Left renal pelvis (tissue), 4 donors: Measurements from ENCODE around the gene LRRC56. TPM values are rescaled to one million over a fixed set of nuclear protein-coding genes. Genes with fewer than 3 reads are reported as not detected.
A peak's percentile ranks its signal among the peaks of the same experiment; 100 is the strongest.

ENCODE experiments used
- DNase-seq, 4 donors: peaks; one replicate each; pipeline ENCODE4 v3.0.0-alpha.2; 2013; ENCODE audit warnings: low read depth in 4 of 4, low spot score in 3 of 4
- polyA plus RNA-seq, 4 donors: library from polyadenylated mRNA; unstranded; fragments of 120-200 nt; gene quantifications; one replicate each; pipeline ENCODE4 v1.2.1, GENCODE V29; 2013; ENCODE audit not compliant: insufficient read length in 4 of 4

The LRRC56 gene
- polyA plus RNA-seq, 4 donors, result 1.4 to 6.6 (median 3.2) TPM

- peak in 1 of 4 donors; percentile 45 for DNase-seq
Observed at GRCh38 chr11:518463-519202, 18.7 kb upstream of the LRRC56 start.

- DNase-seq, result no peak
Observed at GRCh38 chr11:520428-521176, 16.7 kb upstream of the LRRC56 start.

- DNase-seq, result no peak
Observed at GRCh38 chr11:521177-521688, 16.1 kb upstream of the LRRC56 start.

- DNase-seq, result no peak
Observed at GRCh38 chr11:526192-526591, 11.1 kb upstream of the LRRC56 start.

GRCh38 chr11:528166-528814 lies 9.0 kb upstream of the LRRC56 start:
- DNase-seq, result no peak

GRCh38 chr11:528815-529727 lies 8.3 kb upstream of the LRRC56 start:
- no peak for DNase-seq

- DNase-seq, result no peak
Observed at GRCh38 chr11:529728-530411, 7.5 kb upstream of the LRRC56 start.

- no peak for DNase-seq
Observed at GRCh38 chr11:530960-531831, 6.1 kb upstream of the LRRC56 start.

- DNase-seq, result no peak
Observed at GRCh38 chr11:531919-532526, 5.3 kb upstream of the LRRC56 start.

- no peak for DNase-seq
Observed at GRCh38 chr11:532527-532985, 4.8 kb upstream of the LRRC56 start.

GRCh38 chr11:532986-533585 lies 4.2 kb upstream of the LRRC56 start:
- DNase-seq, result no peak

GRCh38 chr11:533586-534395 lies 3.5 kb upstream of the LRRC56 start:
- DNase-seq, result no peak

GRCh38 chr11:534396-535209 lies 2.7 kb upstream of the LRRC56 start:
- no peak for DNase-seq

- no peak for DNase-seq
Observed at GRCh38 chr11:535210-535518, 2.2 kb upstream of the LRRC56 start.

GRCh38 chr11:535519-536454 lies 1.5 kb upstream of the LRRC56 start, which contains the start of gene HRAS:
Gene HRAS (minus strand): TSS chr11:535576.
- DNase-seq, result peak; percentile 79 to 92 (median 88)
